Astrocyte of the spinal cord (primary cell): Measurements from ENCODE around the gene GRAMD4.

ENCODE experiments used
- DNase-seq: peaks from one replicate; pipeline ENCODE4 v3.0.0; 2011; ENCODE audit warnings: low read depth, low spot score
- H3K4me3 ChIP-seq: 2 replicates; pipeline ENCODE4 v1.5.1; 2011; ENCODE audit warnings: low read depth, mild to moderate bottlenecking, low read length, moderate library complexity
- in situ Hi-C: cut with HindIII; loops from 2 replicates; pipeline ENCODE4 v1.10.0; 2017; ENCODE audit warnings: low sequenced_read_pairs
- TF ChIP-seq, protein P1 (sequence below): IDR thresholded peaks from 2 replicates; pipeline ENCODE4 v1.5.1; 2012; ENCODE audit warnings: low read depth, mild to moderate bottlenecking, low read length, inconsistent platforms

The GRAMD4 gene

GRCh38 chr22:46606886-46607285 lies 13.3 kb upstream of the GRAMD4 start:
- in situ Hi-C loops = no loop called here
- DNase-seq = no peak
- TF ChIP-seq, protein P1, sequence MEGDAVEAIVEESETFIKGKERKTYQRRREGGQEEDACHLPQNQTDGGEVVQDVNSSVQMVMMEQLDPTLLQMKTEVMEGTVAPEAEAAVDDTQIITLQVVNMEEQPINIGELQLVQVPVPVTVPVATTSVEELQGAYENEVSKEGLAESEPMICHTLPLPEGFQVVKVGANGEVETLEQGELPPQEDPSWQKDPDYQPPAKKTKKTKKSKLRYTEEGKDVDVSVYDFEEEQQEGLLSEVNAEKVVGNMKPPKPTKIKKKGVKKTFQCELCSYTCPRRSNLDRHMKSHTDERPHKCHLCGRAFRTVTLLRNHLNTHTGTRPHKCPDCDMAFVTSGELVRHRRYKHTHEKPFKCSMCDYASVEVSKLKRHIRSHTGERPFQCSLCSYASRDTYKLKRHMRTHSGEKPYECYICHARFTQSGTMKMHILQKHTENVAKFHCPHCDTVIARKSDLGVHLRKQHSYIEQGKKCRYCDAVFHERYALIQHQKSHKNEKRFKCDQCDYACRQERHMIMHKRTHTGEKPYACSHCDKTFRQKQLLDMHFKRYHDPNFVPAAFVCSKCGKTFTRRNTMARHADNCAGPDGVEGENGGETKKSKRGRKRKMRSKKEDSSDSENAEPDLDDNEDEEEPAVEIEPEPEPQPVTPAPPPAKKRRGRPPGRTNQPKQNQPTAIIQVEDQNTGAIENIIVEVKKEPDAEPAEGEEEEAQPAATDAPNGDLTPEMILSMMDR = no peak
- H3K4me3 ChIP-seq = no peak overlapping the region

DNA sequence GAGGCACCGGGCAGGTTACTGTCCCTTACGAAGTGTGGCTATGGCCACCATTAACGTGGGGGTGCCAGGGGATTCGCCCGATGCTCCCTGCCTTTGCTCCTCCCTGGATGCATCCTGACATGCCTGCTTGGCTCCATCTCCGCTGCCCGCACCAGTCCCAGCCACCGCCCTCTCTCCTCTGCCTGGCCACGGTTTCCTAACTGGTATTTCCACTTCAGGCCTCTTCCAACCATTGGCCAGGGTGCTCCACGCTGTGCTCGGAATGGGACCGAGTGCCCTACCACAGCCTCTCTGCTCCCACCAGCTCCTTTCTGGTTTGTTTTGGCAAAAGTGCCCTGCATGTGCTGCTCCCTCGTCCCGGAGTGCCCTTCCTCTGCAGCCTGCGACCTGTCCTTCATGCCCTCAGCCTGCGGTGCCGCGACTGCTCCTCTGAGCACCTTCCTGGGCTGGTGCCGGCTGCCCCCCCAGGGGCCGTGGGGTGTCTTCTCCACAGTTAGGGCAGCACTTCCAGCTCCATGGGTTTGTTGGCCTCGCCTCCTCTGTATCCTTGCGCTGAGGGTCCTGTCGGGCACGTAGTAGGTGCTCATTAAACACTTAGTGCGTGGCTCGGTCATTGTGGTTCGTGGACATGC lies 12.6 kb upstream of the GRAMD4 start:
- in situ Hi-C loops = no loop called here
- no peak for DNase-seq
- H3K4me3 ChIP-seq = no peak overlapping the region
- TF ChIP-seq, protein P1 = no peak

DNA sequence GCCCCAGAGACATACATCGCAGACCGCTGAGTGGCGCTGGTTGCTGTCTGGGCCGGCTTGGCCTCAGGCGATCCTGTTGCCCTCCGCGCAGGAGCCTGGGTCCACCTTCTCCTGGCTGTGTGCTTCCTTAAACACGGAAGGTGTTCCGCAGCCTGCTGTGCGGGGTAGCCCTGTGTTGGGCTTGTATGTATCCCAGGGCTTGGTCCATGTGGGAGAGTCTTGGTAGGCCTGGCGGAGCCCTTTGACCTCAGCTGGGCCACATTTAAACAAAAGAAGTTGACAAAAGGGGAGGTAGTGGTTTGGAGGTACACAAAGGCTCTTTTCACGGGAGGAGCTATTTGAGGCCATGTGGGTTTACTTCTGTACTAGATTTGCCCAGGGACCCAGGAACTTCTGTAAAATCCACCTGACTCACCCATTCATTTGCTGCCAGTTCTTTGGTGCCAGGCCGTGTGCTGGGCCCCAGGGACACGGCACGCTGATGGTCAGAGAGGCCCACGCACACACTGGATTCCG lies 11.0 kb upstream of the GRAMD4 start:
- DNase-seq = no peak
- in situ Hi-C loops = no loop called here
- TF ChIP-seq, protein P1 = no peak
- no peak overlapping the region for H3K4me3 ChIP-seq

DNA sequence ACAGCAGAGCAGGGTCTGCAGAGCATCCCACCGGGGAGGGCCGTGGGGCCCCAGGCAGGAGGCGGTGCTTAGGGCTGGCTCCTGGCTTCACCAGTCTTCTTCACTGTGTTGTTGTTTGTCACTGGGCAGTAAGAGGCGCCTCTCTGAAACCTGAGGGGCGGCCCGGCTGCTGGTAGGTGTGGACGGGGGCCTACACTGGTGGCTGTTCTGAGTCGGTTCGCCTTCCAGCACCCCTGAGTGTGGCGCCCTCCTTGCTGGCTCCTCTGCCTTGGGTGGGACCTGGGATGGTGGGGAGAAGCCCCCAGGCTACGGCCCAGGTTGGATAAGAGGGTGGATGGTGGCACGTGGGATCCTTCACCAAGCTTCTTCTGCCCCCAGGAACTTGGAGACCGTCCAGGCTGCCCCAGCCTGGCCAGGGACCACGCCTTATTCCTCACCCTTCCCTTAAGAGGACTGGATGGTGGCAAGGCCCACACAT lies 10.4 kb upstream of the GRAMD4 start:
- in situ Hi-C loops = no loop called here
- H3K4me3 ChIP-seq = no peak overlapping the region
- no peak for DNase-seq
- TF ChIP-seq, protein P1 = no peak

- TF ChIP-seq, protein P1 = no peak
- H3K4me3 ChIP-seq = no peak overlapping the region
- in situ Hi-C loops = no loop called here
- no peak for DNase-seq
Observed at GRCh38 chr22:46610356-46610755, 9.8 kb upstream of the GRAMD4 start.

- in situ Hi-C loops = no loop called here
- DNase-seq = no peak
- TF ChIP-seq, protein P1 = no peak
- H3K4me3 ChIP-seq = no peak overlapping the region
Observed at GRCh38 chr22:46611189-46611588, 9.0 kb upstream of the GRAMD4 start.
